Measurements from ENCODE around the gene HCFC2.

Gene HCFC2

GRCh38 chr12:104056419-104056972 is 7.8 kb upstream of the HCFC2 start:
- TF ChIP-seq TAF1 (IDR thresholded peaks at IDR 0.05; ENCODE audit: borderline replicate concordance, insufficient read depth, low read length) (no peak), REST (IDR thresholded peaks at IDR 0.05; ENCODE audit: insufficient read depth in 1 of 2, low read depth in 2 of 2, low read length in 2 of 2) (no peak), SIN3A (IDR thresholded peaks at IDR 0.05; ENCODE audit: borderline replicate concordance, insufficient read depth, low read length) (no peak), POLR2AphosphoS5 (IDR thresholded peaks at IDR 0.05; ENCODE audit: low read depth, low read length) (no peak), FOXP2 (optimal IDR thresholded peaks at IDR 0.05; ENCODE audit: borderline replicate concordance, extremely low read depth, extremely low read length, insufficient read depth) (no peak)

- TF ChIP-seq TAF1 (IDR thresholded peaks at IDR 0.05; ENCODE audit: borderline replicate concordance, insufficient read depth, low read length) (no peak), POLR2AphosphoS5 (IDR thresholded peaks at IDR 0.05; ENCODE audit: low read depth, low read length) (no peak), REST (IDR thresholded peaks at IDR 0.05; ENCODE audit: insufficient read depth in 1 of 2, low read depth in 2 of 2, low read length in 2 of 2) (no peak), FOXP2 (optimal IDR thresholded peaks at IDR 0.05; ENCODE audit: borderline replicate concordance, extremely low read depth, extremely low read length, insufficient read depth) (no peak)
Observed at GRCh38 chr12:104057771-104058197, 6.5 kb upstream of the HCFC2 start.

GRCh38 chr12:104058802-104059201 is 5.5 kb upstream of the HCFC2 start:
- no peak for TF ChIP-seq TAF1 (IDR thresholded peaks at IDR 0.05; ENCODE audit: borderline replicate concordance, insufficient read depth, low read length)
- TF ChIP-seq POLR2AphosphoS5 (IDR thresholded peaks at IDR 0.05; ENCODE audit: low read depth, low read length), result no peak
- TF ChIP-seq FOXP2 (optimal IDR thresholded peaks at IDR 0.05; ENCODE audit: borderline replicate concordance, extremely low read depth, extremely low read length, insufficient read depth), result no peak
- TF ChIP-seq SIN3A (IDR thresholded peaks at IDR 0.05; ENCODE audit: borderline replicate concordance, insufficient read depth, low read length), result no peak
- TF ChIP-seq REST (IDR thresholded peaks at IDR 0.05; ENCODE audit: insufficient read depth in 1 of 2, low read depth in 2 of 2, low read length in 2 of 2), result no peak

- TF ChIP-seq SIN3A (IDR thresholded peaks at IDR 0.05; ENCODE audit: borderline replicate concordance, insufficient read depth, low read length) (no peak), TAF1 (IDR thresholded peaks at IDR 0.05; ENCODE audit: borderline replicate concordance, insufficient read depth, low read length) (no peak), REST (IDR thresholded peaks at IDR 0.05; ENCODE audit: insufficient read depth in 1 of 2, low read depth in 2 of 2, low read length in 2 of 2) (no peak)
Observed at GRCh38 chr12:104059963-104060362, 4.4 kb upstream of the HCFC2 start.

- TF ChIP-seq POLR2AphosphoS5 (IDR thresholded peaks at IDR 0.05; ENCODE audit: low read depth, low read length) (no peak), FOXP2 (optimal IDR thresholded peaks at IDR 0.05; ENCODE audit: borderline replicate concordance, extremely low read depth, extremely low read length, insufficient read depth) (no peak), REST (IDR thresholded peaks at IDR 0.05; ENCODE audit: insufficient read depth in 1 of 2, low read depth in 2 of 2, low read length in 2 of 2) (no peak), SIN3A (IDR thresholded peaks at IDR 0.05; ENCODE audit: borderline replicate concordance, insufficient read depth, low read length) (no peak), TAF1 (IDR thresholded peaks at IDR 0.05; ENCODE audit: borderline replicate concordance, insufficient read depth, low read length) (no peak)
Observed at GRCh38 chr12:104060791-104061190, 3.5 kb upstream of the HCFC2 start.

All from PFSK-1 (cell line).